GM18508 (cell line): ENCODE results near the gene IL5.
"Not testable (repeated sequence)": the region's sequence is repeated elsewhere in the genome, so short reads cannot be mapped to it uniquely, and the experiment has no call there.

Experiments used
- ATAC-seq: cut with Tn5 transposase; IDR thresholded peaks from one replicate; pipeline ENCODE4 v1.9.1; 2021; ENCODE audit warnings: moderate number of reproducible peaks; ENCODE audit not compliant: insufficient read depth, unreplicated experiment

IL5 gene

GRCh38 chr5:132543472-132544201 is at the start of gene IL5:
TSS of gene IL5 (minus strand) at chr5:132543522. CDS start at chr5:132543478, 44 bp downstream.
- ATAC-seq: no peak

- ATAC-seq: no peak
Measured at GRCh38 chr5:132592521-132592920, 49.2 kb upstream of the IL5 start.

GRCh38 chr5:132591145-132591544 is 47.8 kb upstream of the IL5 start:
- ATAC-seq: no peak

- ATAC-seq: no peak
Measured at GRCh38 chr5:132589467-132589866, 46.1 kb upstream of the IL5 start.

- no peak for ATAC-seq
Measured at GRCh38 chr5:132586063-132586462, 42.7 kb upstream of the IL5 start.

GRCh38 chr5:132584560-132584959 is 41.2 kb upstream of the IL5 start:
- ATAC-seq: not testable (repeated sequence)

- ATAC-seq: no peak
Measured at GRCh38 chr5:132576123-132576522, 32.8 kb upstream of the IL5 start.

GRCh38 chr5:132566657-132567056 is 23.3 kb upstream of the IL5 start:
- no peak for ATAC-seq

- not testable (repeated sequence) for ATAC-seq
Measured at GRCh38 chr5:132564555-132564954, 21.2 kb upstream of the IL5 start.

- ATAC-seq: no peak
Measured at GRCh38 chr5:132561601-132562000, 18.3 kb upstream of the IL5 start.

- no peak for ATAC-seq
Measured at GRCh38 chr5:132559383-132560060, 16.2 kb upstream of the IL5 start.

GRCh38 chr5:132557478-132558172 is 14.3 kb upstream of the IL5 start:
- ATAC-seq: no peak

- peak; percentile 87 for ATAC-seq
Measured at GRCh38 chr5:132556763-132557477, 13.6 kb upstream of the IL5 start, which contains the start of gene RAD50. TSS of gene RAD50 (plus strand) at chr5:132556977. CDS start at chr5:132557325, 348 bp downstream.

- no peak for ATAC-seq
Measured at GRCh38 chr5:132556153-132556762, 12.9 kb upstream of the IL5 start.

GRCh38 chr5:132549576-132549975 is 6.3 kb upstream of the IL5 start:
- no peak for ATAC-seq

GRCh38 chr5:132548834-132549233 is 5.5 kb upstream of the IL5 start:
- ATAC-seq: not testable (repeated sequence)

- no peak for ATAC-seq
Measured at GRCh38 chr5:132547269-132547668, 3.9 kb upstream of the IL5 start.

GRCh38 chr5:132546108-132546507 is 2.8 kb upstream of the IL5 start:
- ATAC-seq: no peak

- ATAC-seq: no peak
Measured at GRCh38 chr5:132540764-132541163, 2.6 kb downstream of the IL5 start.

- ATAC-seq: no peak
Measured at GRCh38 chr5:132540149-132540548, 3.2 kb downstream of the IL5 start.
